GM04504 (cell line): Measurements from ENCODE around the gene ZFYVE28.
A peak's percentile ranks its signal among the peaks of the same experiment; 100 is the strongest.
"Not testable (repeated sequence)": the region's sequence is repeated elsewhere in the genome, so short reads cannot be mapped to it uniquely, and the experiment has no call there.

Experiments used
- DNase-seq: peaks from one replicate; pipeline ENCODE4 v3.0.0-alpha.2; 2012; ENCODE audit warnings: low read depth

The ZFYVE28 gene

DNA sequence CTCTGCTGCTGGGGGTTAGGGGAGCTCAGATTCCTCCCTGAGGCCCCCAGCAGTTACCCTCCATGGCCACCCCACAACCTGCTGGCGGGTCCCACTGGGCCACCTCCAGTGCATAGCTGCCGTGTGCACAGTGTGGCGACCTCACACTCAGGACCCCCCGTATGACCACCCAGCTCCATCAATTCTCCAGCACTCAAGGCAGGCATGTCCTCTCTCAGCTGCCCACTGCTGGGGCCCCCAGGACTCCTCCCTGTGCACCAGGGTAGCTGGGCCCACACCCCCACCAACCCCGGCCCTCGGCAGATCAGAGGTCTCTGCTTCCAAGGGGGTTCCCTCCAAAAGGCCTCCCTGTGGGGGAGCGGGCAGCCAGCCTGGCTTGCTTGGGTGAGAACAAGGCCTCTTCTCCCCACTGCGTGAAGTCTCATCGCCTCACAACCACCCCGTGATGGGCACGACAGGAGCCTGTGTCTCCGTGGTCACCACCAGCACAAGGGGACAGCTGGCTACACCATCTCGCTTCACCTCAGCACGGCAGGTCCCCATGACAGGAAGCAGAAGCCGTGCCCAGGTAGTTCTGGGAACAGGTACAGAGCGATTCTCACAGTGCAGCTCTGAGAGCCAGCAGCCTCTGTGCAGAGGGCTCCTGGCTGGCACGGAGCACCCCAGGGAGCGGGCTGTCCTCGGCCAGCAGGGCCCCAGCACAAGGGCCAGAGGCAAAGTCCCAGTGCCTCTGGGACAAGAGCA, 171.9 kb downstream of the ZFYVE28 start:
- no peak for DNase-seq

DNA sequence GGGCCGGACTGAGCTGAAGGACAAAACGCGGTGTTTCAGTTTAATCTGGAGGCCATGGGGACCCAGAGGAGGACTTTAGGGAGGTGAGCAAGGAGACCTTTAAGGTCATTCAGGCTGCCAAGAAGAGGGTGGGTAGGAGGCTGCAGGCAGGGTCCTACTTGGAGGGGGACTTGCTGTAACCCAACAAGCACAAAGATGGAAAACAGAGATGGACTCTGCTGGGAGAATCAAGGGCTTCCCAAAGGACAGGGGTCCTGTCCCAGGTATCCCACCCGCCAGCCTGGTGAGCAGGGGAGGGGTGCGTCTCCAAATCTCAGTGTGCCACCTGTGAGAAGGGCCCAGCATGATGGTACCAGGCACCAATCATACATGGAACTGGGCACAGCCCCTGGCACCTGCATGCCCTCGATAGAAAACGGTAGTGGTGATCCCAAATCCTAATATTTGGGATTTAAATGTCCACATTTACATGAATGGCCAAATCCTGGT, 172.6 kb downstream of the ZFYVE28 start:
- no peak for DNase-seq

DNA sequence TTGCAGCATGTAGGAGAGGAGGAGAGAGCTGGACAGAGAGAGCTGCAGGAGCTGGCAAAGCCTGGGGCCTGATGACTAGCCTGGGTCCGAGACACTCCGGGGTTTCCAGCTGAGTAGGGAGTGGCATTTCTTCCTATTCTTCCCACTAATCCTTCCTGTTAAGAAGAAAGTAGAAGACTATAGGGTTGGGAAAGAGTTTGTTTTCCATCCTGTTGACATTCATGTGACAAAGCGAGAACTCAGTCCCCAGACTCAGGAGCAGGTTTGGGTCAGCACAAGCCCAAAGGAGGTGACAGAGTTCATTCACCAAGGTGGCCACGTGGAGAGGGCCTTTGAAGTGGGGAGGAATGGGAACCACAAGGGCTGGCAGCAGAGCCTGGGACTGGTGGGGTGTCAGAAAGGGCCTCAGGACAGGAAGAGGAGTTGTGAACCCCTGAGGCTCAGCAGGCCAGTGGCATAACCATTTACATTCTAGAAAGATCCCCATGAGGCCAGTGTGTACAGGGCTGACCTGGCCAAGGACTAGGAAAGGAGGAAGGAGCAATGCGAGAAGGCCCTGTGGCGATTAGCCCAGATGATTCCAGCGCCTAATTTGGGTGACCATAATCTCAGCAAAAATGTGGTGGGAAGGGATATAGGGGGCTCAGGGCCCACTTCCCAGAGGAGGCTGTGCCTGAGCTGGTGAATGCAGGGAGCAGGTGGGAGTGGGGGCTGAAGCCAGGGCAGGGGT, 173.2 kb downstream of the ZFYVE28 start:
- DNase-seq: no peak

DNA sequence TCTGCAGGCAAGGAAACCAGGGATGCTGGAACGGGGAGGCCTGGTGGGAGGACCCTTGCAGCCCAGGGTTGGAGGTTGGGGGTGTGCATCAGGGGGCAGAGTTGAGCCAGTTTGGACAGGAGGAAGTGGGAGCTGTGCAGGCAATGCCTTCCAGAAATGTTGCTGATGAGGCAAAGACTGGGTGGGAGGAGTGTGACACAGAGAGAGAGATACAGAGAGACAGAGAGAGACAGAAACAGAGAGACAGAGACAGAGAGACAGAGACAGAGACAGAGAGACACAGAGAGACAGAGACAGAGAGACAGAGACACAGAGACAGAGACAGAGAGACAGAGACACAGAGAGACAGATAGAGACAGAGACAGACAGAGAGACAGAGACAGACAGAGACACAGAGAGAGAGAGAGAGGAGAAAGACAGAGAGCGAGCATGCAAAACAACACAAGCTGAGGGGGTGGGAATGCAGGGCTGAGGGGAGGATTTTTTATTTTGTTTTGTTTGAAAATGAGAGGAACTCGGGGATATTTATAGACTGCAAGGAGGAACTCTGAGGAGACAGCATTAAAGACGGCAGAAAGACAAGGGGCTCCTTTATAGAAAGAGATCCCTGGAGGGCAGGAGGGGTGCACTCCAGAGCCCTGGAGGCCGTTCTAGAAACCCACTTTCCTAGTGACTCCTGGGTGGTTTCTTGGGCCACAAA, 174.6 kb downstream of the ZFYVE28 start:
- no peak for DNase-seq

GRCh38 chr4:2241410-2242353, 176.8 kb downstream of the ZFYVE28 start, which contains the start of the genes HAUS3 and POLN:
HAUS3 (minus strand) TSS chr4:2242121; CDS start chr4:2240946, 1,175 bp downstream.
POLN (minus strand) TSS chr4:2242121; CDS start chr4:2229231, 12,890 bp downstream.
- peak; percentile 96 for DNase-seq

- DNase-seq: no peak
These were observed 177.4 kb downstream of the ZFYVE28 start for GRCh38 chr4:2241003-2241402.

- no peak for DNase-seq
These were observed 181.3 kb downstream of the ZFYVE28 start for GRCh38 chr4:2236944-2237666.

GRCh38 chr4:2231082-2231481, 187.4 kb downstream of the ZFYVE28 start:
- no peak for DNase-seq

DNA sequence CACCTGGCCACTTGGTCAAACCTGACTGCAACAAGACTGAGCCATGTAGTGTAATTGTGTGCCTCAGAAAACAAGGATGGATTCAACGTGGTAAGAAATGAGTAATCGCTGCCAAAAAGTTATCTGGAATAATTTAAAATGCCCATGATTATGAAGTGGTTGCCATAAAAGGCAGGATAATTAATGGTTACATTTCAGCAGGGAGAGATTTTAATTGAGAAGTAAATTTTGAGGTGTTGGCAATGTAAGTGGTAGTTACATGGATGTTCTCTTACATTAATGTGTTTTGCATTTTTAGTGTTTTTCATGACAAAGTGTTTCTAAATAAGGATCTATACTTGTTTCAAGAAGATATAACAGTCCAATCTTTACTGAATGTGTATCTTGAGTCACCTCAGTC, 192.2 kb downstream of the ZFYVE28 start:
- DNase-seq: no peak

GRCh38 chr4:2222838-2223237, 195.6 kb downstream of the ZFYVE28 start:
- DNase-seq: no peak

- DNase-seq: not testable (repeated sequence)
These were observed 197.1 kb downstream of the ZFYVE28 start for GRCh38 chr4:2221378-2221777.

GRCh38 chr4:2220016-2220630, 198.3 kb downstream of the ZFYVE28 start:
- no peak for DNase-seq
